ENCODE measurements around the gene CAPNS2. TPM values are rescaled to one million over a fixed set of nuclear protein-coding genes. Genes with fewer than 3 reads are reported as not detected.

Gene CAPNS2
- total RNA-seq, 1 experiment from 2014 or later: 1.4 TPM

DNA sequence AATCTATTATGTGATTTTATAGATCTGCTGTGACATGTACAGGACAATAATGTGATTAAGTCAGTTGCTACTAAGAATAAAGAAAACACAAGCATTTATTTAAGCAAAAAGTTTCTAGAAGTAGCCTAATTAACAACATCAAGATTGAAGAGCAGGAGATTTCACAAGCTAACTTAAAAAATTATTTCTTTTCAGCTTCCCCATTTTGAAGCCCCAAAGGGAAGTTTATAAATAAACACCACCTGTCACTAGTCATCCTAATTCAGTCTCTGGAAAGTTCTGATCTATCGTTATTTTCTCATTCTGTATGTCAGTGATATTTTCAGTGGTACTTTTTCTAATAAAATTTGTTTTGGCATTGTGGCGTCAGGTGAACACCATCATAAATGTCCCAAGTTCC lies 8.3 kb downstream of the CAPNS2 start:
- TF ChIP-seq TCF7L2 (IDR thresholded peaks at IDR 0.05; ENCODE audit: low read depth, low read length): no peak
- TF ChIP-seq, protein P1, sequence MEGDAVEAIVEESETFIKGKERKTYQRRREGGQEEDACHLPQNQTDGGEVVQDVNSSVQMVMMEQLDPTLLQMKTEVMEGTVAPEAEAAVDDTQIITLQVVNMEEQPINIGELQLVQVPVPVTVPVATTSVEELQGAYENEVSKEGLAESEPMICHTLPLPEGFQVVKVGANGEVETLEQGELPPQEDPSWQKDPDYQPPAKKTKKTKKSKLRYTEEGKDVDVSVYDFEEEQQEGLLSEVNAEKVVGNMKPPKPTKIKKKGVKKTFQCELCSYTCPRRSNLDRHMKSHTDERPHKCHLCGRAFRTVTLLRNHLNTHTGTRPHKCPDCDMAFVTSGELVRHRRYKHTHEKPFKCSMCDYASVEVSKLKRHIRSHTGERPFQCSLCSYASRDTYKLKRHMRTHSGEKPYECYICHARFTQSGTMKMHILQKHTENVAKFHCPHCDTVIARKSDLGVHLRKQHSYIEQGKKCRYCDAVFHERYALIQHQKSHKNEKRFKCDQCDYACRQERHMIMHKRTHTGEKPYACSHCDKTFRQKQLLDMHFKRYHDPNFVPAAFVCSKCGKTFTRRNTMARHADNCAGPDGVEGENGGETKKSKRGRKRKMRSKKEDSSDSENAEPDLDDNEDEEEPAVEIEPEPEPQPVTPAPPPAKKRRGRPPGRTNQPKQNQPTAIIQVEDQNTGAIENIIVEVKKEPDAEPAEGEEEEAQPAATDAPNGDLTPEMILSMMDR (IDR thresholded peaks at IDR 0.05): no peak
- TF ChIP-seq POLR2AphosphoS5 (IDR thresholded peaks at IDR 0.05; ENCODE audit: low read depth, low read length): no peak
- TF ChIP-seq SIN3A (IDR thresholded peaks at IDR 0.05; ENCODE audit: borderline replicate concordance, insufficient read depth, low read depth, low read length): no peak
- TF ChIP-seq, protein P2, sequence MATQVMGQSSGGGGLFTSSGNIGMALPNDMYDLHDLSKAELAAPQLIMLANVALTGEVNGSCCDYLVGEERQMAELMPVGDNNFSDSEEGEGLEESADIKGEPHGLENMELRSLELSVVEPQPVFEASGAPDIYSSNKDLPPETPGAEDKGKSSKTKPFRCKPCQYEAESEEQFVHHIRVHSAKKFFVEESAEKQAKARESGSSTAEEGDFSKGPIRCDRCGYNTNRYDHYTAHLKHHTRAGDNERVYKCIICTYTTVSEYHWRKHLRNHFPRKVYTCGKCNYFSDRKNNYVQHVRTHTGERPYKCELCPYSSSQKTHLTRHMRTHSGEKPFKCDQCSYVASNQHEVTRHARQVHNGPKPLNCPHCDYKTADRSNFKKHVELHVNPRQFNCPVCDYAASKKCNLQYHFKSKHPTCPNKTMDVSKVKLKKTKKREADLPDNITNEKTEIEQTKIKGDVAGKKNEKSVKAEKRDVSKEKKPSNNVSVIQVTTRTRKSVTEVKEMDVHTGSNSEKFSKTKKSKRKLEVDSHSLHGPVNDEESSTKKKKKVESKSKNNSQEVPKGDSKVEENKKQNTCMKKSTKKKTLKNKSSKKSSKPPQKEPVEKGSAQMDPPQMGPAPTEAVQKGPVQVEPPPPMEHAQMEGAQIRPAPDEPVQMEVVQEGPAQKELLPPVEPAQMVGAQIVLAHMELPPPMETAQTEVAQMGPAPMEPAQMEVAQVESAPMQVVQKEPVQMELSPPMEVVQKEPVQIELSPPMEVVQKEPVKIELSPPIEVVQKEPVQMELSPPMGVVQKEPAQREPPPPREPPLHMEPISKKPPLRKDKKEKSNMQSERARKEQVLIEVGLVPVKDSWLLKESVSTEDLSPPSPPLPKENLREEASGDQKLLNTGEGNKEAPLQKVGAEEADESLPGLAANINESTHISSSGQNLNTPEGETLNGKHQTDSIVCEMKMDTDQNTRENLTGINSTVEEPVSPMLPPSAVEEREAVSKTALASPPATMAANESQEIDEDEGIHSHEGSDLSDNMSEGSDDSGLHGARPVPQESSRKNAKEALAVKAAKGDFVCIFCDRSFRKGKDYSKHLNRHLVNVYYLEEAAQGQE (IDR thresholded peaks at IDR 0.05; ENCODE audit: insufficient read depth in 1 of 2, low read depth in 2 of 2, low read length in 1 of 2): no peak
- no peaks in the 10 kb centered on the region for H3K4me1 ChIP-seq (ENCODE audit: control insufficient read depth, insufficient read depth, low read length)
- POLR2A ChIA-PET: no interaction called here
- no peak overlapping the region for H3K27ac ChIP-seq (ENCODE audit: low read length)
- in situ Hi-C loops (cut with HindIII; ENCODE audit: low pct_unique_long_range_greater_than_20kb, low sequenced_read_pairs): no loop called here
- peaks cover 12% of the 10 kb centered on the region for H3K36me3 ChIP-seq (ENCODE audit: control insufficient read depth, insufficient read depth, low read length)
- CTCF ChIA-PET: no interaction called here
- H3K27me3 ChIP-seq (ENCODE audit: control insufficient read depth, insufficient read depth, low read length): no peaks in the 10 kb centered on the region
- DNase-seq (ENCODE audit: low read depth, low spot score) (no peak), ATAC-seq (no peak)
- H3K4me3 ChIP-seq (ENCODE audit: low read depth in 2 of 2, low read length in 2 of 2): no peak overlapping the region
- no TSS peak for BruUV-seq (replicated peaks)
- H3K9me3 ChIP-seq (ENCODE audit: control insufficient read depth, insufficient read depth, low read depth, low read length): no peaks in the 10 kb centered on the region
- intact Hi-C loops (cut with micrococcal nuclease; ENCODE audit: unreplicated experiment): no loop called here

DNA sequence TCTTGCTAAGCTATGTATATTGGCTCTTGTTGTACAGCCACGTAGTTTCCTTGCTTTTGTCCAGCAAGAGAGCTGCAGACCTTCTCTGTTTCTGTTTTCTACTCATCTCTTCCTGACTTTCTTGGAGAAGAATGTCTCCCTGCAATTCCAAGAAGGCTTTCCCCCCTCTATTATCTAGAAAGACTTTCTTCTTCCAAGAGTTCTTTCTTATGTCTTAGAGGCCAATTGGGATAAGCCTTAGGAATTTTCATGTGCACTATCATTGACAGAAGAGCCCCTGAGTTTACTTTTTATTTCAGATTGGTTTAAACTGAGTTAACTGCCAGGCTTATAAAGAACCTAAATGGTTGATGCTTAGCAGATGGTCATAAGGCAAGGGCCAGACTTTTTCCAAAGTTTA lies 9.0 kb downstream of the CAPNS2 start:
- CTCF ChIA-PET: no interaction called here
- H3K36me3 ChIP-seq (ENCODE audit: control insufficient read depth, insufficient read depth, low read length): peaks cover 13% of the 10 kb centered on the region
- H3K27ac ChIP-seq (ENCODE audit: low read length): no peak overlapping the region
- ATAC-seq (no peak), DNase-seq (ENCODE audit: low read depth, low spot score) (no peak)
- no peaks in the 10 kb centered on the region for H3K9me3 ChIP-seq (ENCODE audit: control insufficient read depth, insufficient read depth, low read depth, low read length)
- no peaks in the 10 kb centered on the region for H3K4me1 ChIP-seq (ENCODE audit: control insufficient read depth, insufficient read depth, low read length)
- in situ Hi-C loops (cut with HindIII; ENCODE audit: low pct_unique_long_range_greater_than_20kb, low sequenced_read_pairs) (no loop called here), intact Hi-C loops (cut with micrococcal nuclease; ENCODE audit: unreplicated experiment) (no loop called here)
- POLR2A ChIA-PET: no interaction called here
- BruUV-seq (replicated peaks): no TSS peak
- H3K27me3 ChIP-seq (ENCODE audit: control insufficient read depth, insufficient read depth, low read length): no peaks in the 10 kb centered on the region
- TF ChIP-seq, protein P1 (IDR thresholded peaks at IDR 0.05): no peak
- TF ChIP-seq POLR2AphosphoS5 (IDR thresholded peaks at IDR 0.05; ENCODE audit: low read depth, low read length) (no peak), TCF7L2 (IDR thresholded peaks at IDR 0.05; ENCODE audit: low read depth, low read length) (no peak), SIN3A (IDR thresholded peaks at IDR 0.05; ENCODE audit: borderline replicate concordance, insufficient read depth, low read depth, low read length) (no peak)
- TF ChIP-seq, protein P2 (IDR thresholded peaks at IDR 0.05; ENCODE audit: insufficient read depth in 1 of 2, low read depth in 2 of 2, low read length in 1 of 2): no peak
- H3K4me3 ChIP-seq (ENCODE audit: low read depth in 2 of 2, low read length in 2 of 2): no peak overlapping the region
